ENCODE results near the gene MYMX. TPM values are rescaled to one million over a fixed set of nuclear protein-coding genes. Genes with fewer than 3 reads are reported as not detected.

Gene MYMX
- polyA plus RNA-seq, 3 donors = not detected

- no peaks in the 10 kb centered on the region for H3K9me3 Mint-ChIP-seq
- TF ChIP-seq CTCF (IDR thresholded peaks at IDR 0.05) = no peak
- no CpG with 5 or more reads among the region's 3 CpGs for WGBS (ENCODE audit: insufficient coverage)
- Histone ChIP-seq H3K27ac (ENCODE audit: low read depth in 1 of 2, low read length in 2 of 2) (no peak overlapping the region), H3K9ac (ENCODE audit: insufficient read depth, low read length, poor library complexity, severe bottlenecking) (no peak overlapping the region), H3K4me1 (ENCODE audit: control insufficient read depth in 1 of 2, insufficient read depth in 2 of 2, low read length in 2 of 2) (no peaks in the 10 kb centered on the region), H3K4me2 (replicated peaks; ENCODE audit: extremely low read depth, low read length, poor library complexity, severe bottlenecking) (no peak overlapping the region), H3K4me3 (replicated peaks in 1 of 3; ENCODE audit: low read depth in 2 of 3, low read length in 3 of 3) (no peak overlapping the region), H3K36me3 (replicated peaks in 1 of 2; ENCODE audit: control insufficient read depth in 1 of 2, insufficient read depth in 2 of 2, low read length in 2 of 2) (no peaks in the 10 kb centered on the region), H4K20me1 (ENCODE audit: insufficient read depth, low read length) (no peaks in the 10 kb centered on the region), H3K9me3 (replicated peaks in 1 of 2; ENCODE audit: control insufficient read depth in 1 of 2, insufficient read depth in 1 of 2, low read length in 2 of 2) (no peaks in the 10 kb centered on the region), H2AFZ (ENCODE audit: insufficient read depth, low read depth, low read length, poor library complexity, severe bottlenecking) (no peak overlapping the region), H3K79me2 (ENCODE audit: insufficient read depth, low read length) (no peaks in the 10 kb centered on the region), H3K27me3 (ENCODE audit: control insufficient read depth in 2 of 2, insufficient read depth in 2 of 2, low read length in 2 of 2) (no peaks in the 10 kb centered on the region)
- DNase-seq = no peak
- intact Hi-C loops (cut with micrococcal nuclease) = no loop called here
- H3K4me1 Mint-ChIP-seq = no peaks in the 10 kb centered on the region
- no peak overlapping the region for H3K27ac Mint-ChIP-seq
- H3K4me3 Mint-ChIP-seq = no peak overlapping the region
- H3K27me3 Mint-ChIP-seq (ENCODE audit: low read depth in 3 of 3) = peaks cover 0 to 2% (median 2%) of the 10 kb centered on the region in 3 donors
- no peaks in the 10 kb centered on the region for H3K36me3 Mint-ChIP-seq
Observed at GRCh38 chr6:44198684-44199083, 18.0 kb upstream of the MYMX start.

GRCh38 chr6:44199883-44200282 lies 16.8 kb upstream of the MYMX start:
- H3K9me3 Mint-ChIP-seq = no peaks in the 10 kb centered on the region

More at GRCh38 chr6:44199883-44200282, 16.8 kb upstream of the MYMX start:
- H3K36me3 ChIP-seq (replicated peaks in 1 of 2; ENCODE audit: control insufficient read depth in 1 of 2, insufficient read depth in 2 of 2, low read length in 2 of 2) = no peaks in the 10 kb centered on the region
- H2AFZ ChIP-seq (ENCODE audit: insufficient read depth, low read depth, low read length, poor library complexity, severe bottlenecking) = no peak overlapping the region
- H3K27ac ChIP-seq (ENCODE audit: low read depth in 1 of 2, low read length in 2 of 2) = no peak overlapping the region
- Mint-ChIP-seq H3K4me3 (no peak overlapping the region), H3K27me3 (ENCODE audit: low read depth in 3 of 3) (peaks cover 0 to 4% (median 2%) of the 10 kb centered on the region in 3 donors), H3K27ac (no peak overlapping the region), H3K4me1 (no peaks in the 10 kb centered on the region), H3K36me3 (no peaks in the 10 kb centered on the region)
- intact Hi-C loops (cut with micrococcal nuclease) = no loop called here
- H3K9ac ChIP-seq (ENCODE audit: insufficient read depth, low read length, poor library complexity, severe bottlenecking) = no peak overlapping the region
- no peak overlapping the region for H3K4me2 ChIP-seq (replicated peaks; ENCODE audit: extremely low read depth, low read length, poor library complexity, severe bottlenecking)
- DNase-seq = no peak
- H3K9me3 ChIP-seq (replicated peaks in 1 of 2; ENCODE audit: control insufficient read depth in 1 of 2, insufficient read depth in 1 of 2, low read length in 2 of 2) = no peaks in the 10 kb centered on the region
- TF ChIP-seq CTCF (IDR thresholded peaks at IDR 0.05) = no peak
- no peaks in the 10 kb centered on the region for H3K4me1 ChIP-seq (ENCODE audit: control insufficient read depth in 1 of 2, insufficient read depth in 2 of 2, low read length in 2 of 2)
- WGBS (ENCODE audit: insufficient coverage) = no CpG with 5 or more reads among the region's 4 CpGs
- no peaks in the 10 kb centered on the region for H3K79me2 ChIP-seq (ENCODE audit: insufficient read depth, low read length)
- H3K4me3 ChIP-seq (replicated peaks in 1 of 3; ENCODE audit: low read depth in 2 of 3, low read length in 3 of 3) = no peak overlapping the region
- no peaks in the 10 kb centered on the region for H4K20me1 ChIP-seq (ENCODE audit: insufficient read depth, low read length)
- H3K27me3 ChIP-seq (ENCODE audit: control insufficient read depth in 2 of 2, insufficient read depth in 2 of 2, low read length in 2 of 2) = no peaks in the 10 kb centered on the region
